WI38 (cell line): Measurements from ENCODE around the gene TECTA.

Experiments used
- H3K4me3 ChIP-seq: 2 replicates; pipeline ENCODE4 v1.5.1; 2011; ENCODE audit warnings: low read depth, mild to moderate bottlenecking, control low read depth, low read length
- TF ChIP-seq, protein P1 (sequence below): IDR thresholded peaks from 2 replicates; pipeline ENCODE4 v1.5.1; 2012; ENCODE audit warnings: low read depth, mild to moderate bottlenecking, control low read depth, low read length

The TECTA gene

DNA sequence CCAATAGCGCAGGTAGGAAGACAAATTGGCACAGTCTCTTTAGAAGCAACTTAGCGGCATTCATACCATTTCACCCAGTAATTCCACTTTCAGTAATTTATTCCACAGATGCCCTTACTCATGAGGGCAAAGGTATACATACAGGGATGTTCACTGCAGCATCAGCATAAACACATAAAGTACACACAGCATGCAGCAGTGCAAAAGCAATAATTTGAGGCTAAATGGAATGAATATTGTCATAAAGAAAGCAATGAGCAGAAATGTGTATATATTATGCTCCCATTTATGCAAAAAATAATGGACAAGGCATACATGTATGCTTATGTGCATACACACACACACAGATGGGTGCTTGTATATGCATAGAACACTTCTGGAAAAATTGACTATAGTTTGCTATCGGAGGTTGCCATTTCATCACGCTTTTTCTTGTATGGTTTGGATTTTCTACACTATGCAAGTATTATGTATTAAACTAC, 50.2 kb downstream of the TECTA start:
- H3K4me3 ChIP-seq, result no peak overlapping the region
- TF ChIP-seq, protein P1, sequence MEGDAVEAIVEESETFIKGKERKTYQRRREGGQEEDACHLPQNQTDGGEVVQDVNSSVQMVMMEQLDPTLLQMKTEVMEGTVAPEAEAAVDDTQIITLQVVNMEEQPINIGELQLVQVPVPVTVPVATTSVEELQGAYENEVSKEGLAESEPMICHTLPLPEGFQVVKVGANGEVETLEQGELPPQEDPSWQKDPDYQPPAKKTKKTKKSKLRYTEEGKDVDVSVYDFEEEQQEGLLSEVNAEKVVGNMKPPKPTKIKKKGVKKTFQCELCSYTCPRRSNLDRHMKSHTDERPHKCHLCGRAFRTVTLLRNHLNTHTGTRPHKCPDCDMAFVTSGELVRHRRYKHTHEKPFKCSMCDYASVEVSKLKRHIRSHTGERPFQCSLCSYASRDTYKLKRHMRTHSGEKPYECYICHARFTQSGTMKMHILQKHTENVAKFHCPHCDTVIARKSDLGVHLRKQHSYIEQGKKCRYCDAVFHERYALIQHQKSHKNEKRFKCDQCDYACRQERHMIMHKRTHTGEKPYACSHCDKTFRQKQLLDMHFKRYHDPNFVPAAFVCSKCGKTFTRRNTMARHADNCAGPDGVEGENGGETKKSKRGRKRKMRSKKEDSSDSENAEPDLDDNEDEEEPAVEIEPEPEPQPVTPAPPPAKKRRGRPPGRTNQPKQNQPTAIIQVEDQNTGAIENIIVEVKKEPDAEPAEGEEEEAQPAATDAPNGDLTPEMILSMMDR, result no peak

DNA sequence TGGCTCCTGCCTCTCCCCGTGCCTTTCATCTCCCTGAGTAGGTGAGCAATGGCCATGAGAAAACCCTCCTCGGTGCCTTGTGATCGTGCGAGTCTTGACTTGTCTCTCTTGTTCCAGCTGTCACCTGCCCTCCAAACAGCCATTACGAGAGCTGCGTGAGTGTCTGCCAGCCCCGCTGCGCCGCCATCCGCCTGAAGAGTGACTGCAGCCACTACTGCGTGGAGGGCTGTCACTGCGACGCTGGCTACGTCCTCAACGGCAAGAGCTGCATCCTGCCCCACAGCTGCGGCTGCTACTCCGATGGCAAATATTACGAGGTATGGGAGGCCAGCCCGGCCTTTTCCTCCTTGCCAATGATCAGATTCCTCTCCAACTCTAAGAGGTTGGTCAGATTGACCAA, 51.7 kb downstream of the TECTA start:
- TF ChIP-seq, protein P1, result no peak
- no peak overlapping the region for H3K4me3 ChIP-seq

DNA sequence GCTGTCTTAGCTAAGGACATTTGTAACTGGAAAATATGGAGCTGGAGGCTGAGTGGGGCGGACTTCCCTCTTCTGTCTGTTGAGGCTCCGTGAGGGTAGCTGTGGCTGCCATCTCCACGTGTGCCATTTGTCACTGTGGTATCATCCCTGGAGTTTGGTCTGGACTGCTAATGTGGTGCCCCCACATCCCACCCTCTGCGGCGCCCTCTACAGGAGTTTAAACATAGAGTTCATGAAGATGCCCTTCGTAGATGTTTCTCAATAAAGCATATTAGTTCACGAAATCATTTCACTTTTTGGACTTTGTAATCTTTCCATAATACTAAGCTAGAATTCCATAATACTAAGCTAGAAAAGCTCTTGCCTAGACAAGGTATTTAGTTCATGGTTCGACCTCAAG, 52.4 kb downstream of the TECTA start:
- TF ChIP-seq, protein P1, result no peak
- H3K4me3 ChIP-seq, result no peak overlapping the region

DNA sequence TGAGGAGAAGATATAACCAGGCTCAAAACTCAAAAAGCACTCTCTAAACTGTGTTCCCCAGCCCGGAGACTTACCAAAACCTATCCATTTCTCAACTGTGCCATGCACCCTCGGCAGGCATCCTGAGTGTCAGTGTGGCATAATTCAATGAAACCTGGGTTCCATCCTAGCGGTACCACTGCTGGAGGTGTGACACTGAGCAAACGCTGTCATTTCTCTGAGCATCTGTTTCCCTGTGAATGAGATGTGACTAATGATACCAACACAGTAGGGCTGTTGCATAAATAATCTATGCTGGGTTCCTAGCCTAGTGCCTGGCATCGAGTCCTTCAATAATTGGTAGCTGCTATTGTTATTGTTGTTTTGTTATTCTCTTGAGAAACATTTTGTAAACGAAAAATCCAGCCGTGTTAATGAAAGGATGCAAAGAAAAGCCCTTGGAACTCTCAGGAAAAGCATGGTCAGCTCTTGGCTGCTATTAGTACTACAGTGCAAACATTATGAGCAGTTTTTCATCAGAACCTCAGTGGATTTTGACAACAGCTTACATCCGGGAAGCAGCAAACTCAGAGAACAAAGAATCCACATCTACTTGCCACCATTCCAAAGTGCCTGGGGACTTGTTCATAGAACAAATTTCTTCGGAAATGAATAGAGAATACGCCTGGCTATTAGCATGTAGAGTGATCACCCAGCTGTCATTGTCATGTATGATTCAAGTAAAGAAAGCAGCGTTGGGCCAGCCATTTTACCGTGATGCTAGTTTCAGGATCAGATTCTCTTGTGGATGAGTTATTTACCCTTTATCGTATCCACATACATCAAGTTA, 53.7 kb downstream of the TECTA start:
- no peak overlapping the region for H3K4me3 ChIP-seq
- TF ChIP-seq, protein P1, result no peak

DNA sequence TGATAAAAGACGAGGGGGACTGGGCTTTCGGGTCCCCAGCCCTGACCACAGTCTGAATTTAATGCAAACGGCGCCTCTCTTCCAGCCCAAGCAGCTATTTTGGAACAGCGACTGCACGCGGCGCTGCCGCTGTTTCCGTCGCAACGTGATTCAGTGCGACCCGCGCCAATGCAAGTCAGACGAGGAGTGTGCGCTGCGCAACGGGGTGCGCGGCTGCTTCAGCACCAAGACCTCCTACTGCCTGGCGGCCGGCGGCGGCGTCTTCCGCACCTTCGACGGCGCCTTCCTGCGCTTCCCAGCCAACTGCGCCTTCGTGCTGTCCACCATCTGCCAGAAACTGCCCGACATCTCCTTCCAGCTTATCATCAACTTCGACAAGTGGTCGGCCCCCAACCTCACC, 56.7 kb downstream of the TECTA start:
- TF ChIP-seq, protein P1, result no peak
- H3K4me3 ChIP-seq, result no peak overlapping the region

DNA sequence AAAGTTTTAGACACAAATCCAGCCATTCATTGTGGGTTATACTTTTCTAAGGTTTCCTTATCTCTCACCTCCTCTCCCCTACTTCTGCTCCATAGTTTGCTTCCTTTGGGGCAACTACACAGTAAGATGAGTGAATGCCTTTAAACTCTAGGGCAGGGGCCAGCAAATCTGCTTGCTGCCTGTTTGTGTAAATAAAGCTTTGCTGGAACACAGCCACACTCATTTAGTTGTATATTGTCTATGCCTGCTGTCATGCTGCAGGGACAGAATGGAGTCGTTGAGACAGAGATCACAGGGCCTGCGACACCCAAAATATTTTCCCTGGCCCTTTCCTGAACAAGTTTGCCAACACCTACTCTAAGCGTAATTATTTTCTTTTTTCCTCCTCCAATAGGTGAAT, 58.7 kb downstream of the TECTA start:
- TF ChIP-seq, protein P1, result no peak

DNA sequence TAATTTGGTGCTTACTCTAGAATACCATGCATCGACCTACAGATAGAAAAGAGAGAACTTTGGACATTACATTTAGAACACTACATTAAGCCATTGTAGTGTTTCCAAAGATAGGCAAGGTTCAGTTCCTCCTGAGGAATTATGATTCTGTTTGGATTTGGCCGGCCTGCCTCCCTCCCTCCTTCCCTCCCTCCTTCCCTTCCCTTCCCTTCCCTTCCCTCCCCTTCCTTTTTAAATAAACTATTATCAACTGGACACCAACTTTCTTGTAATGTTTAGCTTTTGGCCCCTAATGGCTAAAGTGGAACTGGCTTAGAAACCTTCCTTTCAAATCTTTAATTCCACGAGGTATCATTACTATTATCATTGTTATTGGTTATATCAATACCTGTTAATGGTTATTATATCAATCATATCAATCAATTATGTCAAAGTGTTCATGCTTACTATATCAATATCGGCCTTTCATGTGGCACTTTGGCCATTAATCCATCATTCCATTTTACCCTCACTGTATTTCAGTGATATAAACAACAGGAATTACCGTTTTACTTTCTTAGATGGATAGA, 60.4 kb downstream of the TECTA start:
- TF ChIP-seq, protein P1, result no peak
- H3K4me3 ChIP-seq, result no peak overlapping the region

More for the DNA sequence above, 58.7 kb downstream of the TECTA start:
- no peak overlapping the region for H3K4me3 ChIP-seq
